ENCODE measurements around the gene AXIN2.
A peak's percentile ranks its signal among the peaks of the same experiment; 100 is the strongest.

The AXIN2 gene

DNA sequence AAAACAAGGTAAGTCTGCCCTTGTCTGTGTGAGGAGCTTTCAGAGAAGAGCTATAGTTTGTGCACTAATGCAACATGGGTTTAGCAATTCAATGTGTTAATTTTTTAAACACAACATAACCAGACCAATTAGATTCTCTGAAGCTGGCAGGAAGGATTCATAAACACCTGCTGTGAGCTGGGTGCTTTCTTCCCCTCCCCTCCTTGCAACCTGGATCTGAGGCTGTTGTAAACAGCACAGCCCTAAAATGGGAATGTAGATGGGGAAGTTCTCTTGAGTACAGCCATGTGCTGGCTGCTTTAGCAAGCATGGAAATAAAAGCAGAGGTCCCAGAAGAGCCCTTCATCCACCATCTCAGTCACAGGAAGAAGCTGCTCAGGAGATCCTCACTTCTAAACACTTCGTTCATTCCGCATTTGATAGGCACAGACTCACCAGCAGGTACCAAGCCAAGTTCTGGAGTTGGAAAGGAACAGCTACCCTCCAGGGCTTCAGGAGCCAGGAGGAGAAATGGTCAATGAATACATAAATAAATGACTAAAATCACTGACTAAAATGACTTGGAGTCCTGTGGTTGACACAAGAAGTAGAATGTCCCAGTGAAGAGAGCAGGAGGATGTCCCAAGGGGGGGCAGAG, 21.7 kb downstream of the AXIN2 start:
- Histone ChIP-seq H3K4me3 (no peak overlapping the region), H3K27ac (no peak overlapping the region)
- TF ChIP-seq, protein P1, sequence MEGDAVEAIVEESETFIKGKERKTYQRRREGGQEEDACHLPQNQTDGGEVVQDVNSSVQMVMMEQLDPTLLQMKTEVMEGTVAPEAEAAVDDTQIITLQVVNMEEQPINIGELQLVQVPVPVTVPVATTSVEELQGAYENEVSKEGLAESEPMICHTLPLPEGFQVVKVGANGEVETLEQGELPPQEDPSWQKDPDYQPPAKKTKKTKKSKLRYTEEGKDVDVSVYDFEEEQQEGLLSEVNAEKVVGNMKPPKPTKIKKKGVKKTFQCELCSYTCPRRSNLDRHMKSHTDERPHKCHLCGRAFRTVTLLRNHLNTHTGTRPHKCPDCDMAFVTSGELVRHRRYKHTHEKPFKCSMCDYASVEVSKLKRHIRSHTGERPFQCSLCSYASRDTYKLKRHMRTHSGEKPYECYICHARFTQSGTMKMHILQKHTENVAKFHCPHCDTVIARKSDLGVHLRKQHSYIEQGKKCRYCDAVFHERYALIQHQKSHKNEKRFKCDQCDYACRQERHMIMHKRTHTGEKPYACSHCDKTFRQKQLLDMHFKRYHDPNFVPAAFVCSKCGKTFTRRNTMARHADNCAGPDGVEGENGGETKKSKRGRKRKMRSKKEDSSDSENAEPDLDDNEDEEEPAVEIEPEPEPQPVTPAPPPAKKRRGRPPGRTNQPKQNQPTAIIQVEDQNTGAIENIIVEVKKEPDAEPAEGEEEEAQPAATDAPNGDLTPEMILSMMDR (IDR thresholded peaks at IDR 0.05) = no peak
- DNase-seq (ENCODE audit: low spot score) = no peak

DNA sequence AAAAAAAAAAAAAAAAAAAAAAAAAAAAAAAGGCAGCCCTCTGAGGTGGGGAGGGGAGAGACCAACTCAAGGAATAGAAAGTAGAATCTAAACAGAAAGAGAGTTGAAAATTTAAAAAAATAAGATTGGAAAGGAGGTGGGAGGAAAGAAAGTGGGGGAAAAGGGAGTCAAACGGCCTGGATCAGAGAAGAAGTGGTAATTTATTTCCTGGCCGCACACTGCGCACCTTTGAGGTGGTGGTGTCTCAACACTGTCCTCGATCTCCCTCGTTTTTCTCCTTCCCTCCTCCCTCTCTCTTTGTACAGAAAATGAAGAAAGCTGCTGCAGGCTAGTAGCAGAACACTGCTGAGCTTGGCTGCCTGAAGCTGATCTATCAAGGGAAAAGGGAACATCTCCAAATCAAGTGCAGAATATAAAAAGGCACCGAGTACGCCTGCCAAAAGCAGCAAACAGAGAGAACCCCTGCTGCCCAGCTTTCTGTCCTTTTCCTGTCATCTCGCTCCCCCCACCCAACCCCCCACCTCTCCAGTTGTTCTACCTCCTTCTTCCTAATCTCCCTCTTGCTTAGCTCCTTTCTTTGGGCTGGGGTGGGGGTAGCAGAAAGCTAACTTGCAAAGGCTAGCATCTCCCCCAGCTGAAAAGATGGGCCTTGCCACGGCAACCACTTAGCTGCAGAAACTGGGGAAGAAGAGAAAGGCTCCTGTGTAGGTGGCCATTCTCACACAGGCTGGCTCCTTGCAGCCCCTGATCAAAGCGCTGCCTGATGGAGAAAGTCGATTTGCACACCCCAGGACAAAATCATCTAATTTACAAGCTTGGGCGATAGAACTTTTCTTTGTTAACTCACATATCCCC, 22.5 kb downstream of the AXIN2 start:
- Histone ChIP-seq H3K27ac (no peak overlapping the region), H3K4me3 (no peak overlapping the region)
- TF ChIP-seq, protein P1 (IDR thresholded peaks at IDR 0.05) = no peak
- DNase-seq (ENCODE audit: low spot score) = no peak

DNA sequence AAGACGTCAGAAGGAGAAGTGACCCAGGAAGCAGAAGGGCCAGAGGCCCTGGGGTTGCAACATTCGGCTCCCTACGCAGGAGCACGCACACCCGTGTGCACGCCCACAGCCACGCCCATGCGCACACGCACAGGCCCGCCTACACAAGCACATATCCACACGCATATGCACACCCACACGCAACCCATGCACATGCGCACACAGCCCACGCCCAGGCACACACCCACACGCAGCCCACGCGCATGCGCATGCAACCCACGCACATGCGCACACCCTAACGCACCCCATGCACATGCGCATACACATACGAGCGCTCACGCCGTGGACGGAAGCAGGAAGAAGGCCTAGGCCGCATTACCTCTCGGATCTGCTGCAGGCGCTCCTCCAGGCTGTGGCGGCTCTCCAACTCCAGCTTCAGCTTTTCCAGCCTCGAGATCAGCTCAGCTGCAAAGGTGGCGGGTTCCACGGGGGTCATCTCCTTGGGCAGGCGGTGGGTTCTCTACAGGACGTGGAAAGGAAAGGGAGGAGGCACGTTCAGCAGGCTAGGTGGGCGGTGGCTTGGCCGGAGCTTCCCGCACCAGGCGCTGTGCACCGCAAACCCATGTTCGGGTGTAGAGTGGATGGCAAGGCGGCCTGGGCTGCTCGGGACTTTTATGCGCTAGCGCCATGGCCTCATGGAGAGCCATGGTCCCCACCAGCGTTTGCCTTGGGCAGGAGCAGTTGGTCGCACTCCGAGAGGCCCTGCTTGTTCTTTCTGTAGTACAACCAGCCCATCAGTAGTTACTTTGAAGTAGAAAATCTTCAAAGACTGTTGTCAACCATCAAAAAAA, 23.4 kb downstream of the AXIN2 start:
- no peak overlapping the region for H3K4me3 ChIP-seq
- no peak for DNase-seq (ENCODE audit: low spot score)
- no peak overlapping the region for H3K27ac ChIP-seq
- TF ChIP-seq, protein P1 (IDR thresholded peaks at IDR 0.05) = no peak

DNA sequence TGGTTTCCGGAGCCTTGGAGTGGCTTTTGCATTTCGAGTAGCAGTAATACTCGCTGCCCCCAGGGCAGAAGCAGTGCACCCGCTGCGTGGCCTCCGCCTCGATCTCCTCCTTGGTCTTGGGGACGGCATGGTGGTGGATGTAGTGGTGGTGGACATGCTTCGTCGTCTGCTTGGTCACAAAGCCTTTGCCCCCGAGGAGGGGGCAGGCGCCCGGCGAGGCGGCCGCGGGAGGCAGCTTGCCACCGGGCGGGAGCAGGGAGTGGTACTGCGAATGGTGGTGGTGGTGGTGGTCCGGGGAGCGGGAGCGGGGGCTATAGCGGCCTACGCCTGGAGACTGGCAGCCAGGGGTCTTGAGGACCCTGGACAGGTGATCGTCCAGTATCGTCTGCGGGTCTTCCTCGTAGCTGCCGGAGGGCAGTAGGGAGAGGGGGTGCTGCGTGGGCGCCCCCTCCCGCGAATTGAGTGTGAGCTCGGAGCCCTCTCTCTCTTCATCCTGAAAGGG, 24.1 kb downstream of the AXIN2 start:
- H3K4me3 ChIP-seq = no peak overlapping the region
- TF ChIP-seq, protein P1 (IDR thresholded peaks at IDR 0.05) = no peak
- H3K27ac ChIP-seq = no peak overlapping the region
- DNase-seq (ENCODE audit: low spot score) = no peak

DNA sequence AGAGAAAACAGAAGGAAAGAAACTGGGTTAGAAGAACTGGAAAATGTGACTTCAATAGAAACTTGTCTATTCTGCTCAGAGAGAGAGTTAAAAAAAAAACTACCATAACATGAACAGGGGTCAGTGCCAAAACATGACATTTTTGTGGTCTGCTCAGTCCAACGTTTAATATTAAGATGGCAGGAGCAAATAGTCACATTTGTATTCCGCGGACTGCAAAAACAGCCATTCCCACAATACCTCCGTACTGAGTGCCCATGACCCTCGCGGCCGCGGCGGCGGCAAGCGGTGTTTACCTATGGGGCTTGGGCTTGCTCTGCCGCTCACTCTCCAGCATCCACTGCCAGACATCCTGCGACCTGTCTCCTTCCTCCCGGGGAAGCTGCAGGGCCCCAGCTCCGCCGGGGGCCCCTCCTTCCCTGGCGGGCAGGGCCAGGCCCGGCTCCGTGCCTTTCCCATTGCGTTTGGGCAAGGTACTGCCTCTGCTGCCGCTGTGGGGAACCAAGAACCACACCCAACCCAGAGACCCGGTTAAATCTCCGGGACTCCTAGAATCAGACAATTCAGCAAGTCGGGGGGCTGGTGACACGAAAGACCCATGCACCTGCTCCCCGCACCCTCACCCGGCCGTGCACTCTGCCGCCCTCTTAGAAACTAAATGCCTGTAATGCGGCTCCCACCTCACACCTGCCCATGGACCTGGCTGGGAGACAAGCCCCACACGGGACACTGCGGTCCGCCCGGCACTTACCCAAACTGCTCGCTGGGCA, 24.7 kb downstream of the AXIN2 start:
- no peak overlapping the region for H3K27ac ChIP-seq
- DNase-seq (ENCODE audit: low spot score) = no peak
- TF ChIP-seq, protein P1 (IDR thresholded peaks at IDR 0.05) = no peak
- no peak overlapping the region for H3K4me3 ChIP-seq

DNA sequence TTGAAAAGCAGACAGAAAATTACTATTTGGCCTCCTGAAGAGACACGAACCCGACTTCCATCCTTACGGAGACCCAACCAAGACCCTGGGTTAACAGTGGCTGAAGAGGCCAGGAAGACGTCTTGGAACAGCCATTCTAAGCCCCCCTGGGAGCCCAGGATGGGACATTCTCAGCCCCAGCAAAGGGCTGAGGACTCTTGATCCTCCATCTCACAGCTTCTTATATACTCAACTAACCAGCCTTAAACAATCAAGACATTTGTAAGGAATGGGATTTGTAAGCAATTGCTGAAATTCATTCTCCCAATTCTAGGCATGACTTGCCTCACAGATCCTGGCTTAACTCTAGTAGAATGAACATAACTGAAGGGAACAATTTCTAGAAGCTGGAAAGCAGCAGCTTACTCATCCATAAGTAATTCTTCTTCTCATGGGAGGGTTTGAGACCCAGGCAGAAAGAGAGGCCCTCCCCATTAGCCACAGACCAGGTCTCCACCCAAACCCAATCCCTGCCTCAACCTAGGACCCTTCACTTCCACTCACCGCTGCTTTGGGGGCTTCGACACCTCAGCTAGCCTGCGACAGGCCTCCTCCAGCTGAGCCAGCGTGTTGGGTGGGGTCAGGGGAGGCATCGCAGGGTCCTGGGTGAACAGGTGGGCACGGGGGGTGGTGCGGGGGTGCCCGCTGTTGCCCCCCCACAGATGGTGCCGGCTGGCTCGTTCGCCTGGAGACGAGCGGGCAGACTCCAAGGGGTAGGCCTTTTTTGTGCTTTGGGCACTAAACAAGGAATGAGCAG, 25.5 kb downstream of the AXIN2 start:
- no peak for DNase-seq (ENCODE audit: low spot score)
- TF ChIP-seq, protein P1 (IDR thresholded peaks at IDR 0.05) = no peak
- Histone ChIP-seq H3K4me3 (no peak overlapping the region), H3K27ac (peak overlapping the region in 1 of 2 donors; percentile 9)
